ENCODE results near the gene CHRNA10. TPM values are rescaled to one million over a fixed set of nuclear protein-coding genes. Genes with fewer than 3 reads are reported as not detected.

CHRNA10 gene
- total RNA-seq: 1 to 10 TPM in 3 of 4 donors, not detected in 1; 1.2 to 5.2 (median 1.3) TPM

GRCh38 chr11:3671334-3672254 lies at the start of gene CHRNA10:
CHRNA10 (minus strand) TSS chr11:3671384; CDS start chr11:3671312, 72 bp downstream.
- no peak within 1 kb of the TSS for H3K4me3 ChIP-seq
- H3K9me3 ChIP-seq: no peaks in the 10 kb centered on the region
- no peak for DNase-seq
- no peak for TF ChIP-seq EP300 (IDR thresholded peaks at IDR 0.05; ENCODE audit: low read depth)
- no peak for TF ChIP-seq POLR2AphosphoS5 (IDR thresholded peaks at IDR 0.05)
- no peak for TF ChIP-seq POLR2A (IDR thresholded peaks at IDR 0.05)
- no peak for TF ChIP-seq CTCF (IDR thresholded peaks at IDR 0.05)
- no peaks in the 10 kb centered on the region for H3K27me3 ChIP-seq
- peaks cover 0 to 28% (median 13%) of the 10 kb centered on the region in 4 donors for H3K36me3 ChIP-seq
- intact Hi-C loops (cut with DNase I; ENCODE audit: low total_unique reads): no loop called here
- in situ Hi-C loops (cut with MboI; ENCODE audit: low pct_ligation_motif_present in 1 of 4, low pct_unique_long_range_greater_than_20kb in 1 of 4, low sequenced_read_pairs in 3 of 4): no loop called here
- 75 to 79% methylated on average over 3 to 9 of the region's 9 CpGs for WGBS, 2 donors (ENCODE audit: low coverage in 1 of 2)
- no peak within 1 kb of the TSS for H3K27ac ChIP-seq
- no peaks in the 10 kb centered on the region for H3K4me1 ChIP-seq

GRCh38 chr11:3712274-3712673 lies 41.1 kb upstream of the CHRNA10 start:
- in situ Hi-C loops (cut with MboI; ENCODE audit: low pct_ligation_motif_present in 1 of 4, low pct_unique_long_range_greater_than_20kb in 1 of 4, low sequenced_read_pairs in 3 of 4): no loop called here
- DNase-seq: no peak
- WGBS, 2 donors (ENCODE audit: low coverage in 1 of 2): 44 to 52% methylated on average over 5 to 6 of the region's 6 CpGs

GRCh38 chr11:3710485-3711259 lies 39.5 kb upstream of the CHRNA10 start:
- no peaks in the 10 kb centered on the region for H3K9me3 ChIP-seq
- no peak overlapping the region for H3K4me3 ChIP-seq
- 93 to 100% methylated on average over 3 to 4 of the region's 4 CpGs for WGBS, 2 donors (ENCODE audit: low coverage in 1 of 2)
- H3K36me3 ChIP-seq: peaks cover 0 to 50% (median 20%) of the 10 kb centered on the region in 4 donors
- no peaks in the 10 kb centered on the region for H3K27me3 ChIP-seq
- in situ Hi-C loops (cut with MboI; ENCODE audit: low pct_ligation_motif_present in 1 of 4, low pct_unique_long_range_greater_than_20kb in 1 of 4, low sequenced_read_pairs in 3 of 4): no loop called here
- H3K27ac ChIP-seq: no peak overlapping the region
- DNase-seq: no peak
- TF ChIP-seq CTCF (IDR thresholded peaks at IDR 0.05) (no peak), POLR2AphosphoS5 (IDR thresholded peaks at IDR 0.05) (no peak), POLR2A (IDR thresholded peaks at IDR 0.05) (no peak), EP300 (IDR thresholded peaks at IDR 0.05; ENCODE audit: low read depth) (no peak)
- intact Hi-C loops (cut with DNase I; ENCODE audit: low total_unique reads): no loop called here
- peaks cover 0 to 3% (median 0%) of the 10 kb centered on the region in 4 donors for H3K4me1 ChIP-seq

More at GRCh38 chr11:3712274-3712673, 41.1 kb upstream of the CHRNA10 start:
- Histone ChIP-seq H3K36me3 (peaks cover 0 to 60% (median 26%) of the 10 kb centered on the region in 4 donors), H3K27ac (no peak overlapping the region), H3K4me3 (no peak overlapping the region), H3K4me1 (peaks cover 0 to 3% (median 0%) of the 10 kb centered on the region in 4 donors), H3K9me3 (no peaks in the 10 kb centered on the region), H3K27me3 (no peaks in the 10 kb centered on the region)
- TF ChIP-seq CTCF (IDR thresholded peaks at IDR 0.05): no peak
- no peak for TF ChIP-seq POLR2A (IDR thresholded peaks at IDR 0.05)
- no peak for TF ChIP-seq POLR2AphosphoS5 (IDR thresholded peaks at IDR 0.05)
- no peak for TF ChIP-seq EP300 (IDR thresholded peaks at IDR 0.05; ENCODE audit: low read depth)
- intact Hi-C loops (cut with DNase I; ENCODE audit: low total_unique reads): no loop called here

GRCh38 chr11:3709977-3710376 lies 38.8 kb upstream of the CHRNA10 start:
- Histone ChIP-seq H3K27me3 (no peaks in the 10 kb centered on the region), H3K9me3 (no peaks in the 10 kb centered on the region), H3K4me1 (peaks cover 0 to 3% (median 0%) of the 10 kb centered on the region in 4 donors), H3K4me3 (no peak overlapping the region), H3K36me3 (peaks cover 0 to 50% (median 18%) of the 10 kb centered on the region in 4 donors), H3K27ac (no peak overlapping the region)
- in situ Hi-C loops (cut with MboI; ENCODE audit: low pct_ligation_motif_present in 1 of 4, low pct_unique_long_range_greater_than_20kb in 1 of 4, low sequenced_read_pairs in 3 of 4): no loop called here
- WGBS, 2 donors (ENCODE audit: low coverage in 1 of 2): 94% methylated on average over 1 of the region's 1 CpG; no CpG with 5 or more reads in 1 of the 2 donors
- no peak for DNase-seq
- intact Hi-C loops (cut with DNase I; ENCODE audit: low total_unique reads): no loop called here
- no peak for TF ChIP-seq POLR2A (IDR thresholded peaks at IDR 0.05)
- TF ChIP-seq CTCF (IDR thresholded peaks at IDR 0.05): no peak
- TF ChIP-seq POLR2AphosphoS5 (IDR thresholded peaks at IDR 0.05): no peak
- no peak for TF ChIP-seq EP300 (IDR thresholded peaks at IDR 0.05; ENCODE audit: low read depth)

All from transverse colon (tissue), 4 donors.